Caco-2 (cell line): Measurements from ENCODE around the gene SLC43A2. TPM values are rescaled to one million over a fixed set of nuclear protein-coding genes. Genes with fewer than 3 reads are reported as not detected.
A peak's percentile ranks its signal among the peaks of the same experiment; 100 is the strongest.

Source experiments
- Bru-seq: library from RNA; stranded (reverse); fragments of 400-500 nt; gene quantifications from one replicate; lab custom pipeline; 2021; lab: Mats Ljungman, UMichigan
- BruChase-seq, 2 experiments: library from RNA; stranded (reverse); fragments of 400-500 nt; gene quantifications; one replicate each; lab custom pipeline; 2021; lab: Mats Ljungman, UMichigan
- BruUV-seq: library from RNA; stranded (reverse); fragments of 400-500 nt; replicated peaks from 2 replicates; lab custom pipeline; 2021; lab: Mats Ljungman, UMichigan
- CTCF ChIA-PET: fragments of 300-600 bp; sonication (Branson Sonifier 250); formaldehyde crosslinking; loops from one replicate; lab custom pipeline; 2022; ENCODE audit warnings: antibody characterized with exemption; lab: Charles Lee
- POLR2A ChIA-PET: fragments of 300-600 bp; sonication (Branson Sonifier 250); formaldehyde crosslinking; loops from one replicate; lab custom pipeline; 2022; ENCODE audit warnings: antibody characterized with exemption; lab: Charles Lee
- DNase-seq, 2 experiments: peaks; one replicate each; pipeline versions ENCODE4 v3.0.0 to v3.0.0-alpha.2; 2020 to 2022
- H3K27me3 ChIP-seq: replicated peaks from 2 replicates; pipeline ENCODE4 v1.6.0; 2011; ENCODE audit warnings: low read length; ENCODE audit not compliant: control insufficient read depth, insufficient read depth
- H3K36me3 ChIP-seq: 2 replicates; pipeline ENCODE4 v1.5.1; 2011; ENCODE audit warnings: low read length; ENCODE audit not compliant: control insufficient read depth, insufficient read depth
- H3K4me1 ChIP-seq: fragments of 250-450 bp; sonication (Bioruptor Pico); 2 replicates; pipeline ENCODE4 v1.5.1; 2020; ENCODE audit warnings: mild to moderate bottlenecking
- H3K4me3 ChIP-seq: 2 replicates; pipeline ENCODE4 v1.5.1; 2011; ENCODE audit warnings: low read depth, mild to moderate bottlenecking, control low read depth, low read length
- H3K9me3 ChIP-seq: fragments of 250-450 bp; sonication (Bioruptor Pico); 2 replicates; pipeline ENCODE4 v1.5.1; 2020; ENCODE audit warnings: mild to moderate bottlenecking, moderate library complexity
- H3K27ac Mint-ChIP-seq: one replicate; pipeline ENCODE4 v1.8.0; 2022; ENCODE audit warnings: mixed read lengths; ENCODE audit not compliant: unreplicated experiment
- H3K27me3 Mint-ChIP-seq: one replicate; pipeline ENCODE4 v1.8.0; 2022; ENCODE audit warnings: mixed read lengths; ENCODE audit not compliant: insufficient read depth, unreplicated experiment
- H3K36me3 Mint-ChIP-seq: one replicate; pipeline ENCODE4 v1.8.0; 2022; ENCODE audit warnings: mild to moderate bottlenecking, mixed read lengths; ENCODE audit not compliant: insufficient read depth, unreplicated experiment
- H3K4me1 Mint-ChIP-seq: one replicate; pipeline ENCODE4 v1.8.0; 2022; ENCODE audit warnings: low read depth, mixed read lengths; ENCODE audit not compliant: unreplicated experiment
- H3K4me3 Mint-ChIP-seq: one replicate; pipeline ENCODE4 v1.8.0; 2022; ENCODE audit warnings: mild to moderate bottlenecking, moderate library complexity, mixed read lengths; ENCODE audit not compliant: unreplicated experiment
- H3K9me3 Mint-ChIP-seq: one replicate; pipeline ENCODE4 v1.8.0; 2022; ENCODE audit warnings: mixed read lengths; ENCODE audit not compliant: unreplicated experiment
- CTCF ChIP-seq, 2 experiments: fragments of 200-600 bp in 1 of 2; IDR thresholded peaks; 1 replicate in 1 of 2; 2 replicates in 1 of 2; pipeline versions ENCODE4 v1.5.1 to v1.8.0; 2011 to 2022; ENCODE audit warnings: antibody characterized with exemption in 1 of 2, control low read depth in 1 of 2, inconsistent platforms in 1 of 2, low read depth in 1 of 2, low read length in 1 of 2, mild to moderate bottlenecking in 1 of 2, moderate library complexity in 1 of 2; ENCODE audit not compliant: insufficient read depth in 1 of 2, severe bottlenecking in 1 of 2, unreplicated experiment in 1 of 2
- intact Hi-C: fragments of 100-400 bp; cut with micrococcal nuclease; formaldehyde crosslinking; loops from one replicate; pipeline ENCODE4 v1.10.0; 2022; ENCODE audit not compliant: unreplicated experiment
- long read RNA-seq: library from polyadenylated mRNA; stranded (forward); transcript quantifications from one replicate; pipeline ENCODE4 v2.0.0, GENCODE V29; 2022
- total RNA-seq: library from RNA; stranded (reverse); gene quantifications from 2 replicates; pipeline ENCODE4 v1.2.3, GENCODE V29; 2022

Gene SLC43A2
- total RNA-seq = 33.9 and 39.3 TPM in 2 replicates
- Bru-seq, nascent RNA = percentile 51 among the genes with signal in this experiment
- percentile 48 among the genes with signal in this experiment for BruChase-seq, experiment 1, labeled RNA remaining after a 2-hour chase
- BruChase-seq, experiment 2, labeled RNA remaining after a 6-hour chase = percentile 59 among the genes with signal in this experiment
- long read RNA-seq, full-length matches to known transcripts = 6 of 19 reads
- long read RNA-seq, partial matches to known transcripts = 6 of 19 reads
- long read RNA-seq, other reads (novel, unspliced or antisense) = 7 of 19 reads

GRCh38 chr17:1627982-1628855 lies at the start of gene SLC43A2:
Gene SLC43A2, minus strand, starts transcription at chr17:1628834. Its CDS starts 960 bp downstream, at chr17:1627874.
- intact Hi-C loops = loop anchor here (1.0 to 10.0 kb wide), 4 partner anchors 15 to 173 kb away; partner anchors contain the start of genes CRK and INPP5K
- DNase-seq = peak; percentile 90 to 94
- POLR2A ChIA-PET = interaction anchor here (0.5 to 2.3 kb wide), 12 partner anchors 21 to 368 kb away, joined by 3 to 9 read pairs (median 4); partner anchors contain the start of genes INPP5K and PITPNA
- H3K9me3 Mint-ChIP-seq = no peaks in the 10 kb centered on the region
- Histone ChIP-seq H3K27me3 (no peaks in the 10 kb centered on the region), H3K4me3 (peak within 1 kb of the TSS; percentile 90), H3K9me3 (no peaks in the 10 kb centered on the region), H3K36me3 (no peaks in the 10 kb centered on the region), H3K4me1 (peaks cover 31% of the 10 kb centered on the region)
- peaks cover 2% of the 10 kb centered on the region for H3K27me3 Mint-ChIP-seq
- TF ChIP-seq CTCF (IDR thresholded peaks at IDR 0.05; ENCODE audit: insufficient read depth in 1 of 2, low read depth in 1 of 2, low read length in 1 of 2, severe bottlenecking in 1 of 2, unreplicated experiment in 1 of 2) = no peak
- BruUV-seq = no TSS peak
- H3K27ac Mint-ChIP-seq = peak within 1 kb of the TSS; percentile 95
- CTCF ChIA-PET = interaction anchor here (0.5 to 3.5 kb wide), 10 partner anchors 10 to 1425 kb away, joined by 3 to 109 read pairs (median 4); partner anchors contain the start of gene INPP5K
- H3K4me1 Mint-ChIP-seq = peaks cover 23% of the 10 kb centered on the region
- H3K36me3 Mint-ChIP-seq = peaks cover 26% of the 10 kb centered on the region
- H3K4me3 Mint-ChIP-seq = peak within 1 kb of the TSS; percentile 95

GRCh38 chr17:1676401-1676800 lies 47.8 kb upstream of the SLC43A2 start:
- CTCF ChIA-PET = no interaction called here
- H3K36me3 Mint-ChIP-seq = peaks cover 98% of the 10 kb centered on the region
- no peaks in the 10 kb centered on the region for H3K27me3 Mint-ChIP-seq
- Histone ChIP-seq H3K9me3 (no peaks in the 10 kb centered on the region), H3K27me3 (no peaks in the 10 kb centered on the region), H3K4me1 (no peaks in the 10 kb centered on the region), H3K36me3 (peaks cover 17% of the 10 kb centered on the region), H3K4me3 (no peak overlapping the region)
- no peak for TF ChIP-seq CTCF (IDR thresholded peaks at IDR 0.05; ENCODE audit: insufficient read depth in 1 of 2, low read depth in 1 of 2, low read length in 1 of 2, severe bottlenecking in 1 of 2, unreplicated experiment in 1 of 2)
- intact Hi-C loops = no loop called here
- no TSS peak for BruUV-seq
- no peak overlapping the region for H3K27ac Mint-ChIP-seq
- H3K4me3 Mint-ChIP-seq = no peak overlapping the region
- POLR2A ChIA-PET = no interaction called here
- no peaks in the 10 kb centered on the region for H3K4me1 Mint-ChIP-seq
- H3K9me3 Mint-ChIP-seq = no peaks in the 10 kb centered on the region
- DNase-seq = no peak
